ENCODE results near the gene ADGB. TPM values are rescaled to one million over a fixed set of nuclear protein-coding genes. Genes with fewer than 3 reads are reported as not detected.

Gene ADGB
- total RNA-seq, 5 donors from 2014 or later (not counting 1 experiment from before 2014, with no cell fraction given), result not detected

GRCh38 chr6:146590492-146590891 lies 8.3 kb upstream of the ADGB start:
- Histone ChIP-seq H3K27me3 (replicated peaks in 1 of 2; ENCODE audit: control insufficient read depth in 2 of 2, extremely low read depth in 1 of 2, insufficient read depth in 2 of 2, low read length in 1 of 2) (no peaks in the 10 kb centered on the region), H3K4me1 (ENCODE audit: control insufficient read depth in 1 of 2, extremely low read depth in 1 of 2, insufficient read depth in 2 of 2, low read length in 2 of 2) (no peaks in the 10 kb centered on the region), H3K27ac (ENCODE audit: low read length) (no peak overlapping the region), H3K9me3 (no peaks in the 10 kb centered on the region), H3K4me3 (ENCODE audit: control insufficient read depth in 1 of 2, extremely low read depth in 1 of 2, low read length in 1 of 2) (no peak overlapping the region), H3K36me3 (ENCODE audit: control insufficient read depth in 2 of 2, extremely low read depth in 1 of 2, insufficient read depth in 1 of 2, low read length in 1 of 2) (no peaks in the 10 kb centered on the region)
- POLR2A ChIA-PET, result no interaction called here
- Mint-ChIP-seq H3K4me1 (no peaks in the 10 kb centered on the region), H3K9me3 (no peaks in the 10 kb centered on the region), H3K36me3 (no peaks in the 10 kb centered on the region), H3K27me3 (no peaks in the 10 kb centered on the region), H3K4me3 (no peak overlapping the region), H3K27ac (no peak overlapping the region)
- CTCF ChIA-PET, result interaction anchor here in 1 of 2 donors (0.6 kb wide), 1 partner anchor 10 kb away, joined by 4 read pairs; no protein-coding TSS in a partner anchor
- ATAC-seq (replicated peaks in 1 of 4) (no peak), DNase-seq (no peak)
- 29% methylated on average over 1 of the region's 1 CpG for WGBS (ENCODE audit: insufficient coverage)

GRCh38 chr6:146592451-146592850 lies 6.3 kb upstream of the ADGB start:
- Mint-ChIP-seq H3K9me3 (no peaks in the 10 kb centered on the region), H3K4me3 (no peak overlapping the region), H3K4me1 (no peaks in the 10 kb centered on the region), H3K27ac (no peak overlapping the region), H3K36me3 (no peaks in the 10 kb centered on the region), H3K27me3 (no peaks in the 10 kb centered on the region)
- no peaks in the 10 kb centered on the region for H3K9me3 ChIP-seq
- DNase-seq (no peak), ATAC-seq (replicated peaks in 1 of 4) (no peak)
- ChIA-PET CTCF (no interaction called here), POLR2A (interaction anchor here in 1 of 2 donors (0.6 kb wide), 1 partner anchor 320 kb away, joined by 3 read pairs; no protein-coding TSS in a partner anchor)
- H3K27ac ChIP-seq (ENCODE audit: low read length), result no peak overlapping the region
- no peaks in the 10 kb centered on the region for H3K27me3 ChIP-seq (replicated peaks in 1 of 2; ENCODE audit: control insufficient read depth in 2 of 2, extremely low read depth in 1 of 2, insufficient read depth in 2 of 2, low read length in 1 of 2)
- no peaks in the 10 kb centered on the region for H3K4me1 ChIP-seq (ENCODE audit: control insufficient read depth in 1 of 2, extremely low read depth in 1 of 2, insufficient read depth in 2 of 2, low read length in 2 of 2)
- no peak overlapping the region for H3K4me3 ChIP-seq (ENCODE audit: control insufficient read depth in 1 of 2, extremely low read depth in 1 of 2, low read length in 1 of 2)
- H3K36me3 ChIP-seq (ENCODE audit: control insufficient read depth in 2 of 2, extremely low read depth in 1 of 2, insufficient read depth in 1 of 2, low read length in 1 of 2), result no peaks in the 10 kb centered on the region

GRCh38 chr6:146593986-146594385 lies 4.8 kb upstream of the ADGB start:
- Mint-ChIP-seq H3K9me3 (no peaks in the 10 kb centered on the region), H3K27me3 (peaks cover under 1 to 5% of the 10 kb centered on the region in 2 donors), H3K36me3 (no peaks in the 10 kb centered on the region), H3K4me3 (no peak overlapping the region), H3K4me1 (peaks cover 0 to 2% (median 2%) of the 10 kb centered on the region in 3 donors), H3K27ac (no peak overlapping the region)
- H3K9me3 ChIP-seq, result no peaks in the 10 kb centered on the region
- H3K4me1 ChIP-seq (ENCODE audit: control insufficient read depth in 1 of 2, extremely low read depth in 1 of 2, insufficient read depth in 2 of 2, low read length in 2 of 2), result peaks cover 0 to 2% of the 10 kb centered on the region in 2 experiments
- POLR2A ChIA-PET, result no interaction called here
- DNase-seq (no peak), ATAC-seq (replicated peaks in 1 of 4) (no peak)
- no peak overlapping the region for H3K4me3 ChIP-seq (ENCODE audit: control insufficient read depth in 1 of 2, extremely low read depth in 1 of 2, low read length in 1 of 2)
- CTCF ChIA-PET, result no interaction called here
- peaks cover 0 to 2% of the 10 kb centered on the region in 2 experiments for H3K27me3 ChIP-seq (replicated peaks in 1 of 2; ENCODE audit: control insufficient read depth in 2 of 2, extremely low read depth in 1 of 2, insufficient read depth in 2 of 2, low read length in 1 of 2)
- 33% methylated on average over 1 of the region's 2 CpGs for WGBS (ENCODE audit: insufficient coverage)
- H3K36me3 ChIP-seq (ENCODE audit: control insufficient read depth in 2 of 2, extremely low read depth in 1 of 2, insufficient read depth in 1 of 2, low read length in 1 of 2), result no peaks in the 10 kb centered on the region
- H3K27ac ChIP-seq (ENCODE audit: low read length), result no peak overlapping the region

DNA sequence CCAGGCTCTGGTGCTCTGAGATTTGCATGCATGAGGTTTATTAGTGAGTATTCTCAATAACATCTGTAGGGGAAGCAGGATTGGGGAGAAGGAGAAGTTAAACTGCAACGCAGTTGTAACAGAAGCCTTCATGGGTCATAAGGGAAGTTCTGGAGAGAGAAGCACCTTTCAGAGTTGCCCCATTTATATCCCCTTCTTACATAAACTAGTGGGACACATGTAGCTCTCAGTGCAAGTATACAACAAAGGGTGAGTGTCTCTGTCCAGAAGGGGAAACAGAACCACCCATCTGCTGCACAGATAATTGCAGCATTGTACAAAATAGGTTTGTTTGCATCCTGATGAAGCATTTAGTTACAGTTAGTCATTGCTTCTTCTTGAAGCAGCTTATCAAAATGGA lies 4.3 kb upstream of the ADGB start:
- H3K27ac ChIP-seq (ENCODE audit: low read length), result no peak overlapping the region
- H3K4me3 ChIP-seq (ENCODE audit: control insufficient read depth in 1 of 2, extremely low read depth in 1 of 2, low read length in 1 of 2), result no peak overlapping the region
- peaks cover 0 to 5% of the 10 kb centered on the region in 2 experiments for H3K27me3 ChIP-seq (replicated peaks in 1 of 2; ENCODE audit: control insufficient read depth in 2 of 2, extremely low read depth in 1 of 2, insufficient read depth in 2 of 2, low read length in 1 of 2)
- ATAC-seq (replicated peaks in 1 of 4) (no peak), DNase-seq (no peak)
- H3K4me3 Mint-ChIP-seq, result no peak overlapping the region
- H3K9me3 ChIP-seq, result no peaks in the 10 kb centered on the region
- H3K4me1 ChIP-seq (ENCODE audit: control insufficient read depth in 1 of 2, extremely low read depth in 1 of 2, insufficient read depth in 2 of 2, low read length in 2 of 2), result peaks cover 0 to 4% of the 10 kb centered on the region in 2 experiments
- H3K4me1 Mint-ChIP-seq, result peaks cover 0 to 7% (median 5%) of the 10 kb centered on the region in 3 donors
- WGBS (ENCODE audit: insufficient coverage), result no CpG with 5 or more reads among the region's 1 CpG
- no peak overlapping the region for H3K27ac Mint-ChIP-seq
- no peaks in the 10 kb centered on the region for H3K9me3 Mint-ChIP-seq
- no peaks in the 10 kb centered on the region for H3K36me3 ChIP-seq (ENCODE audit: control insufficient read depth in 2 of 2, extremely low read depth in 1 of 2, insufficient read depth in 1 of 2, low read length in 1 of 2)
- peaks cover 5 to 9% of the 10 kb centered on the region in 2 donors for H3K27me3 Mint-ChIP-seq
- CTCF ChIA-PET, result no interaction called here
- no peaks in the 10 kb centered on the region for H3K36me3 Mint-ChIP-seq
- POLR2A ChIA-PET, result no interaction called here

- Histone ChIP-seq H3K36me3 (ENCODE audit: control insufficient read depth in 2 of 2, extremely low read depth in 1 of 2, insufficient read depth in 1 of 2, low read length in 1 of 2) (no peaks in the 10 kb centered on the region), H3K4me1 (ENCODE audit: control insufficient read depth in 1 of 2, extremely low read depth in 1 of 2, insufficient read depth in 2 of 2, low read length in 2 of 2) (peaks cover 0 to 4% of the 10 kb centered on the region in 2 experiments), H3K4me3 (ENCODE audit: control insufficient read depth in 1 of 2, extremely low read depth in 1 of 2, low read length in 1 of 2) (no peak overlapping the region), H3K27me3 (replicated peaks in 1 of 2; ENCODE audit: control insufficient read depth in 2 of 2, extremely low read depth in 1 of 2, insufficient read depth in 2 of 2, low read length in 1 of 2) (peaks cover 0 to 5% of the 10 kb centered on the region in 2 experiments), H3K27ac (ENCODE audit: low read length) (no peak overlapping the region), H3K9me3 (no peaks in the 10 kb centered on the region)
- Mint-ChIP-seq H3K4me3 (no peak overlapping the region), H3K9me3 (no peaks in the 10 kb centered on the region), H3K4me1 (peaks cover 0 to 8% (median 5%) of the 10 kb centered on the region in 3 donors), H3K27ac (no peak overlapping the region), H3K27me3 (peaks cover 9 to 17% of the 10 kb centered on the region in 2 donors), H3K36me3 (no peaks in the 10 kb centered on the region)
- WGBS (ENCODE audit: insufficient coverage), result 50% methylated on average over 2 of the region's 2 CpGs
- no peak for ATAC-seq (replicated peaks in 1 of 4)
- peak in 1 of 35 experiments; percentile 2 for DNase-seq
- ChIA-PET POLR2A (no interaction called here), CTCF (no interaction called here)
These were observed 2.6 kb upstream of the ADGB start for GRCh38 chr6:146595972-146596731.

DNA sequence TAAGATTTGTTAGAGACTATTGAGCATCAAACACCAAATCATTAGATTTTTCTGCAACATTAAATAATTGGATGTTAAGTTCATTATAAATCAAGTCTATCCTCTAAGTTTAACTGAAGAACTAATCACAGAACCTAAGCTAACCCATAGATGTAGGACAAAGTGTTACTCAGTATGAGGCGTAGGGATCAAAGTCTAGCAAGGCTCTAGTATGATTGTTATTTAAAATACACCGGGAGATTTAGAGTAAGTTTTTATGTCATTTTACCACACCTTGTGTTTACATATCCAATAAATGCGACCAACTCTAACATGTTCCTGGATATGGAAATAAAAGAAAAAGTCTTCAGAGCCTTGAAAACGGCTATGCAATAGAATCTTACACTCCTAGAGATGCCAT lies 2.6 kb downstream of the ADGB start:
- Histone ChIP-seq H3K9me3 (no peaks in the 10 kb centered on the region), H3K36me3 (ENCODE audit: control insufficient read depth in 2 of 2, extremely low read depth in 1 of 2, insufficient read depth in 1 of 2, low read length in 1 of 2) (no peaks in the 10 kb centered on the region), H3K27me3 (replicated peaks in 1 of 2; ENCODE audit: control insufficient read depth in 2 of 2, extremely low read depth in 1 of 2, insufficient read depth in 2 of 2, low read length in 1 of 2) (peaks cover 0 to 5% of the 10 kb centered on the region in 2 experiments), H3K4me3 (ENCODE audit: control insufficient read depth in 1 of 2, extremely low read depth in 1 of 2, low read length in 1 of 2) (no peak overlapping the region), H3K4me1 (ENCODE audit: control insufficient read depth in 1 of 2, extremely low read depth in 1 of 2, insufficient read depth in 2 of 2, low read length in 2 of 2) (peaks cover 0 to 4% of the 10 kb centered on the region in 2 experiments), H3K27ac (ENCODE audit: low read length) (no peak overlapping the region)
- ChIA-PET POLR2A (no interaction called here), CTCF (interaction anchor here in 1 of 2 donors (0.7 kb wide), 1 partner anchor 11 kb away, joined by 4 read pairs; no protein-coding TSS in a partner anchor)
- ATAC-seq (replicated peaks in 1 of 4) (no peak), DNase-seq (no peak)
- H3K27me3 Mint-ChIP-seq, result peaks cover 9 to 17% of the 10 kb centered on the region in 2 donors
- no peak overlapping the region for H3K27ac Mint-ChIP-seq
- H3K36me3 Mint-ChIP-seq, result no peaks in the 10 kb centered on the region
- H3K9me3 Mint-ChIP-seq, result no peaks in the 10 kb centered on the region
- H3K4me3 Mint-ChIP-seq, result no peak overlapping the region
- peaks cover 0 to 8% (median 5%) of the 10 kb centered on the region in 3 donors for H3K4me1 Mint-ChIP-seq
- no CpG with 5 or more reads among the region's 4 CpGs for WGBS (ENCODE audit: insufficient coverage)
